Astrocyte (in vitro differentiated cells and primary cell): Measurements from ENCODE around the gene CLEC20A.

ENCODE experiments used
- EZH2 ChIP-seq: IDR thresholded peaks from 2 replicates; pipeline ENCODE4 v1.6.1; 2012; ENCODE audit warnings: mild to moderate bottlenecking, low read length, inconsistent platforms; ENCODE audit not compliant: insufficient read depth
- TF ChIP-seq, protein P1 (sequence below): IDR thresholded peaks from 2 replicates; pipeline ENCODE4 v1.5.1; 2011; ENCODE audit warnings: low read depth, mild to moderate bottlenecking, inconsistent platforms, low read length, moderate library complexity; ENCODE audit not compliant: insufficient read depth

GRCh38 chr1:178501705-178502329 is 5.1 kb upstream of the CLEC20A start:
- TF ChIP-seq, protein P1, sequence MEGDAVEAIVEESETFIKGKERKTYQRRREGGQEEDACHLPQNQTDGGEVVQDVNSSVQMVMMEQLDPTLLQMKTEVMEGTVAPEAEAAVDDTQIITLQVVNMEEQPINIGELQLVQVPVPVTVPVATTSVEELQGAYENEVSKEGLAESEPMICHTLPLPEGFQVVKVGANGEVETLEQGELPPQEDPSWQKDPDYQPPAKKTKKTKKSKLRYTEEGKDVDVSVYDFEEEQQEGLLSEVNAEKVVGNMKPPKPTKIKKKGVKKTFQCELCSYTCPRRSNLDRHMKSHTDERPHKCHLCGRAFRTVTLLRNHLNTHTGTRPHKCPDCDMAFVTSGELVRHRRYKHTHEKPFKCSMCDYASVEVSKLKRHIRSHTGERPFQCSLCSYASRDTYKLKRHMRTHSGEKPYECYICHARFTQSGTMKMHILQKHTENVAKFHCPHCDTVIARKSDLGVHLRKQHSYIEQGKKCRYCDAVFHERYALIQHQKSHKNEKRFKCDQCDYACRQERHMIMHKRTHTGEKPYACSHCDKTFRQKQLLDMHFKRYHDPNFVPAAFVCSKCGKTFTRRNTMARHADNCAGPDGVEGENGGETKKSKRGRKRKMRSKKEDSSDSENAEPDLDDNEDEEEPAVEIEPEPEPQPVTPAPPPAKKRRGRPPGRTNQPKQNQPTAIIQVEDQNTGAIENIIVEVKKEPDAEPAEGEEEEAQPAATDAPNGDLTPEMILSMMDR = peak; percentile 81
- no peak for TF ChIP-seq EZH2
